Nephron progenitor cell (in vitro differentiated cells): Measurements from ENCODE around the gene C22orf23.
A peak's percentile ranks its signal among the peaks of the same experiment; 100 is the strongest.

ENCODE experiments used
- DNase-seq: peaks from one replicate; pipeline ENCODE4 v3.0.0; 2021
- H3K27ac Mint-ChIP-seq: 2 replicates; pipeline ENCODE4 v1.8.0; 2021; ENCODE audit warnings: mild to moderate bottlenecking, moderate library complexity, mixed read lengths
- H3K27me3 Mint-ChIP-seq: 2 replicates; pipeline ENCODE4 v1.8.0; 2021; ENCODE audit warnings: mild to moderate bottlenecking, low read depth, mixed read lengths; ENCODE audit not compliant: poor library complexity
- H3K36me3 Mint-ChIP-seq: 2 replicates; pipeline ENCODE4 v1.8.0; 2021; ENCODE audit warnings: low read depth, mixed read lengths
- H3K4me1 Mint-ChIP-seq: 2 replicates; pipeline ENCODE4 v1.8.0; 2021; ENCODE audit warnings: mixed read lengths
- H3K4me3 Mint-ChIP-seq: 2 replicates; pipeline ENCODE4 v1.8.0; 2021; ENCODE audit warnings: mild to moderate bottlenecking, moderate library complexity, mixed read lengths
- H3K9me3 Mint-ChIP-seq: 2 replicates; pipeline ENCODE4 v1.8.0; 2021; ENCODE audit warnings: mild to moderate bottlenecking, moderate library complexity, mixed read lengths
- CTCF ChIP-seq: fragments of 200-600 bp; sonication (generic); IDR thresholded peaks from 2 replicates; pipeline ENCODE4 v1.5.0; 2021; ENCODE audit warnings: antibody characterized with exemption

The C22orf23 gene

GRCh38 chr22:37923927-37924326 is 29.5 kb downstream of the C22orf23 start:
- Mint-ChIP-seq H3K4me1 (peaks cover 7% of the 10 kb centered on the region), H3K36me3 (peaks cover 13% of the 10 kb centered on the region), H3K4me3 (no peak overlapping the region), H3K27me3 (peaks cover 2% of the 10 kb centered on the region), H3K9me3 (no peaks in the 10 kb centered on the region), H3K27ac (peak overlapping the region; percentile 86)
- TF ChIP-seq CTCF, result no peak
- DNase-seq, result no peak

- no peak for TF ChIP-seq CTCF
- peaks cover 2% of the 10 kb centered on the region for H3K27me3 Mint-ChIP-seq
- H3K27ac Mint-ChIP-seq, result no peak overlapping the region
Measured at GRCh38 chr22:37922191-37922590, 31.2 kb downstream of the C22orf23 start.

GRCh38 chr22:37920126-37920525 is 33.3 kb downstream of the C22orf23 start:
- no peak for DNase-seq
- no peak for TF ChIP-seq CTCF
- peaks cover 14% of the 10 kb centered on the region for H3K4me1 Mint-ChIP-seq
- H3K4me3 Mint-ChIP-seq, result no peak overlapping the region
- peak overlapping the region; percentile 15 for H3K27ac Mint-ChIP-seq
- peaks cover 2% of the 10 kb centered on the region for H3K27me3 Mint-ChIP-seq
- H3K36me3 Mint-ChIP-seq, result peaks cover 8% of the 10 kb centered on the region
- no peaks in the 10 kb centered on the region for H3K9me3 Mint-ChIP-seq

More at GRCh38 chr22:37922191-37922590, 31.2 kb downstream of the C22orf23 start:
- peaks cover 5% of the 10 kb centered on the region for H3K36me3 Mint-ChIP-seq
- H3K9me3 Mint-ChIP-seq, result no peaks in the 10 kb centered on the region
- no peak overlapping the region for H3K4me3 Mint-ChIP-seq
- no peak for DNase-seq
- peaks cover 18% of the 10 kb centered on the region for H3K4me1 Mint-ChIP-seq

- TF ChIP-seq CTCF, result no peak
- peak overlapping the region; percentile 95 for H3K27ac Mint-ChIP-seq
- peaks cover 10% of the 10 kb centered on the region for H3K36me3 Mint-ChIP-seq
- DNase-seq, result peak; percentile 29
- H3K4me3 Mint-ChIP-seq, result no peak overlapping the region
- no peaks in the 10 kb centered on the region for H3K9me3 Mint-ChIP-seq
- H3K4me1 Mint-ChIP-seq, result peaks cover 11% of the 10 kb centered on the region
- H3K27me3 Mint-ChIP-seq, result peaks cover 1% of the 10 kb centered on the region
Measured at GRCh38 chr22:37918580-37919270, 34.7 kb downstream of the C22orf23 start.

- H3K4me1 Mint-ChIP-seq, result peaks cover 11% of the 10 kb centered on the region
- peaks cover 16% of the 10 kb centered on the region for H3K36me3 Mint-ChIP-seq
- no peak overlapping the region for H3K4me3 Mint-ChIP-seq
- TF ChIP-seq CTCF, result no peak
- H3K27me3 Mint-ChIP-seq, result no peaks in the 10 kb centered on the region
- H3K9me3 Mint-ChIP-seq, result no peaks in the 10 kb centered on the region
- no peak for DNase-seq
- peak overlapping the region; percentile 95 for H3K27ac Mint-ChIP-seq
Measured at GRCh38 chr22:37917874-37918548, 35.4 kb downstream of the C22orf23 start.

GRCh38 chr22:37916311-37916710 is 37.1 kb downstream of the C22orf23 start:
- no peak overlapping the region for H3K4me3 Mint-ChIP-seq
- no peak overlapping the region for H3K27ac Mint-ChIP-seq
- no peaks in the 10 kb centered on the region for H3K9me3 Mint-ChIP-seq
- TF ChIP-seq CTCF, result no peak
- no peaks in the 10 kb centered on the region for H3K27me3 Mint-ChIP-seq
- DNase-seq, result no peak
- peaks cover 17% of the 10 kb centered on the region for H3K36me3 Mint-ChIP-seq
- H3K4me1 Mint-ChIP-seq, result peaks cover 17% of the 10 kb centered on the region
